ENCODE data around the gene TRIM9.
"Not testable (repeated sequence)": the region's sequence is repeated elsewhere in the genome, so short reads cannot be mapped to it uniquely, and the experiment has no call there.

Gene TRIM9

DNA sequence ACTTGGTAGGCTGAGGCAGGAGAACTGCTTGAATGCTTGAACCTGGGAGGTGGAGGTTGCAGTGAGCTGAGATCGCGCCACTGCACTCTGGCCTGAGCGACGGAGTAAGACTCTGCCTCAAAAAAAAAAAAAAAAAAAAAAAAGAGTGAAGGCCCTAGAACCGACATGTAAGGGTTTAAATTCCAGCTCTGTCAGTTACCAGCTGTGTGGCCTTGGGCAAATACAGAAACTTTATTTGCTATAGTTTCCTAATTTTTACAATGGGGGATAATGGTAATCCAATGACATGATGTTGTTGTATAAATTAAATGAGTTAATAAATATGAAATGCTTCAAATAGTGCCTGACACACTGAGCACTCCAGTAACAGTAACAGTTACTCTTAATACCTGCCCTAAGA is 131.0 kb downstream of the TRIM9 start:
- DNase-seq (ENCODE audit: low read depth): no peak

DNA sequence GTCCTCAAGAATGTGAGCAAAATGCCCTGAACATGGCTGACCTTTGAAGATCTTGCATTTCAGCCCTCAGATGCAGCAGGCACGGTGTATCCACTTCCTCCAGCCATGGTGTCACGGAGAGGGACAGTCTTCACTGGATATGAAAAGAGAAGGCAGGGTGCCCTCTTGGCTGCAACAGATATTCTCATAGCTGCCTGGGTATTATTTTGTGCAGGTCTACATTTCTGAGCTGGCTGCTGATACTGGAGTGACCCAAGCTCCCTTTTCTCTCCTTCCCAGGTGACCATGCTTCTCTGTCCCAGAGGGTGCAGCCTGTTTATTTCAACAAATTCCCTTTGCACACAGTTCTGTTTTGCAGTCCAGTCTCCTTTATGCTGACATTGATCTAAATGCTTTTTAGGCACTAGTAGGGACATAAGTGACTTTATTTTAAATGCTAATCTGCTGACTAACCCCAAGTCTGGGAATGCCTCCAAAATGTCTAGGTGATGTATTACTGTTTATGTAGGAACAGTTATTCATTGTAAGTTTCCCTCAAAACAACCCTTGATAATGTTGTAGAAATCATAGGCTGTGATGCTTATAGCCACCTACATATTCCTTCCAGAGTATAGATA is 133.2 kb downstream of the TRIM9 start:
- DNase-seq (ENCODE audit: low read depth): peak; percentile 84

DNA sequence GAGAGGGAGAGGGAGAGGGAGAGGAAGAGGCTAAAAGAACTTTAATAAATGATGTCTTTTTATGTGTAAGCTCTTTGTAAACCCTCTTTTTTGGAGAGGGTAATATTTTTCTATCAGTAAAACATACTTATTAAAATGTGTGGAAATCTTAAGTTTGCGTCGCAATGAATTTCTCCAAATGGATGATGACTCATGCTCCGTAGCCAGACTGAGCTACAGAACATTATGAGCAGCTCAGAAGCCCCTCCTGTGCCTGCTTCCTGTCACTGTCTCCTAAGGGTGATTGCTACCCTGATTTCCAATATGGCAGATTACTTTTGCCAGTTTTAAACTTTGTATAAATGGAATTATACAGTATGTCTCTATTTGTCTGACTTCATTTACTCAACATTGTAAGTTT is 137.6 kb downstream of the TRIM9 start:
- no peak for DNase-seq (ENCODE audit: low read depth)

DNA sequence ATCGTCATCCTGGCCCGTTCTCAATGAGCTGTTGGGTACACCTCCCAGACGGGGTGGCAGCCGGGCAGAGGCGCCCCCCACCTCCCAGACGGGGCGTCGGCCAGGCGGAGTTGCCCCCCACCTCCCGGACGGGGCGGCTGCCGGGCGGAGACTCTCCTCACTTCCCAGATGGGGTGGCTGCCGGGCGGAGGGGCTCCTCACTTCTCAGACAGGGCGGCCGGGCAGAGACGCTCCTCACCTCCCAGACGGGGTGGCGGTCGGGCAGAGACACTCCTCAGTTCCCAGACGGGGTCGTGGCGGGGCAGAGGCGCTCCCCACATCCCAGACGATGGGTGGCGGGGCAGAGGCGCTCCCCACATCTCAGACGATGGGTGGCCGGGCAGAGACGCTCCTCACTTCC is 138.5 kb downstream of the TRIM9 start:
- not testable (repeated sequence) for DNase-seq (ENCODE audit: low read depth)

DNA sequence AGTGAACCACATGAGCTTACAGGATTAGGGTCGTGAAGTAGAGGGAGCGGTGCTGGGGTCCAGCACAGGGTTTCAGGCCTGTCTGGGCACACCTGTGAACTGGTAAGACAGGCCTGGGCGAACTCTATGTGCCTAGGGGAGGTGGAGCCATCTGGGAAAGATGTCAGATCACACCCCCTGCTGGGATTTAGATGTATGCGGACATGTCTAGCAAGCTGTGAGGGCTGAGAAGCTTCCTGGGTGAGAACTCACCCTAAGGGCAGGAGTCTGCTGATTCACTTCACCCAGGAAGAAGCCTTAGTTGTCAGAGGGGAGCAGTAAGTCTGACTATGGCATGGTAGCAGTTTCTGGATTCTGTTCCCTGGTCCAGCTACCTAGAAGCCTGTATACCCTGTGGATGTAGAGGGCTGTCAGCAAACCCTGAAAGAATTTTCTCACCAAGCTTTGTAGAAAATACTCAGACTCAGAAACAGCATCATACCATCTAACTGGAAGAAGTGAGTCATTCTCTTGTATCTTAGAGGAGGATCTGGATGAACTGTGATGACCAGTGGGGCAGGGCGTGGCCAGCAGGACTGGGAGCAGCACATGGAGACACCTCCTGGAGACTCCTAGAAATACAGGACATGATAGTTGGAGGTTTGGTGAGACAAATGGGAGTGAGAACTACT is 139.4 kb downstream of the TRIM9 start:
- peak; percentile 92 for DNase-seq (ENCODE audit: low read depth)

DNA sequence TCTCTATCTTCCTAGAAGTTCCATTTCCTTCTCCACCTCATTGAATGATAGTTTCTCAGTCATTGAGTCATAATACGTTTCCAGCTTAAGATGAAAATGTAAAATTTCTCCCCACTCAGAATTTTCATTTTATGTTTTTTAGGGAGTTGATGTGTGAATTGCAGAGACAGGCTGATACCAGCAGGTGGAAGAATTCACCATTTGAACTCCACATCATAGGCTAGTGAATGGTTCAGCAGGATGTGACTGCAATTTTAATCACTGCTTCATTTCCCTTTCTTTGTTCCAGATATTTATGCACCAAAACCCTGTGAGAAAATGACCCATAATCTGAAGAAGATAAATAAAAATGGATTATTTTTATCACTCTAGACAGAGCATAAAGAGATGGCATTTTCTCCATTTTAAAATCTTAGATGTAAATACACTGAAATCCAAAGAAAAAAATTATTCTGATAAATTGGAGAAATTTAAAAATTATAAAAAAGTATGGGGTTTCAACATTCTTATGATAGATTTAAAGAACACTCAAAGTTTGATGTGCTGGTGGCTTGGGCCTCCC is 140.0 kb downstream of the TRIM9 start:
- peak; percentile 37 for DNase-seq (ENCODE audit: low read depth)

DNA sequence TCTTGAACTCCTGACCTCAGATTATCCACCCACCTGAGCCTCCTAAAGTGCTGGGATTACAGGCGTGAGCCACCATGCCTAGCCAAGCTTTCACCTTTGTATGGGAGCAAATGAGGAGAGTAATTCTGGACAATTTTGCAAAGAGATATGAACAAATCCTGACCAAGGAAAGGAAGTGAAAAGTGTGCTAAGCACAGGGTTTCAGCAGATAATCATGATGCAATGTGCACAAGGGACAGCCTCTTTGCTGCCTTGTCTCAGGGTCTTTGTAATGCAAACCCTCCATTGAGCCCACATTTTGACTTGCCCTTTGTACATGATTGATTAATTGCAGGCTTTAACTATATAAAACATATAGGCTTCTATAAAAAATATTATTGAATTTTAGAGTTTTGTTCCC is 141.4 kb downstream of the TRIM9 start:
- DNase-seq (ENCODE audit: low read depth): no peak

DNA sequence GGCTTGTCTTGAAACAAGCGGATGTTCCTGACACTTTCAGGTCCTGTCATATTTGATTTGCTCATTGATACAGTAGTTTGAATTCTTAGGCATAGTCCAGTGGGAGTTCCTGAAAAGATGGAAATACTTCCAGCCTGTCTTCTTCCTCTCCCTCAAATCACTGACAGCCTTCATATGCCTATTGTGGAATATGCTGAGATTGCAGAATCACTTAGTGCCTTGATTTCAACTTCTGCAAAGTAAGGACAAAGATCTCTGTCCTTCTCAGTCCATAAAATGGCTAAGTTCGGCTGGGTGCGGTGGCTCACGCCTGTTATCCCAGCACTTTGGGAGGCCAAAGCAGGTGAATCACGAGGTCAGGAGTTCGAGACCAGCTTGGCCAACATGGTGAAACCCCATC is 143.9 kb downstream of the TRIM9 start:
- DNase-seq (ENCODE audit: low read depth): no peak

DNA sequence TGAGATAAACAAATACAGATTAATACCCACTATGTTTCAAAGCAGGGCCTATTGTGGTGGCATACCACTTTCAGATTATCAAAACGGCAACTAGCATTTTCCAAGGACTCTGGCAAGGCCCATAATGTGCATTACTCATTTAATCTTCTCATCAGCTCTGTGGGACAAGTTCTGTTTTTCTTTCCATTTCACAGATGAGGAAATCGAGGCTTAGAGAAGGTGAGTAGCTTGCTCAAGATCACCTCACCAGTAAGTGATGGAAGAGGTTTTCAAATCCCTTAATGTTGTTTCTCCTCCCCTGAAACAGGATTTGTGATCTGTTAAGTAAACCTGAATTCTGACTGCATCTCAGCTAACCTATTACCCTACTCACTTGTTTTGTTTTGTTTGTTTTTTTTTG is 146.7 kb downstream of the TRIM9 start:
- DNase-seq (ENCODE audit: low read depth): no peak

DNA sequence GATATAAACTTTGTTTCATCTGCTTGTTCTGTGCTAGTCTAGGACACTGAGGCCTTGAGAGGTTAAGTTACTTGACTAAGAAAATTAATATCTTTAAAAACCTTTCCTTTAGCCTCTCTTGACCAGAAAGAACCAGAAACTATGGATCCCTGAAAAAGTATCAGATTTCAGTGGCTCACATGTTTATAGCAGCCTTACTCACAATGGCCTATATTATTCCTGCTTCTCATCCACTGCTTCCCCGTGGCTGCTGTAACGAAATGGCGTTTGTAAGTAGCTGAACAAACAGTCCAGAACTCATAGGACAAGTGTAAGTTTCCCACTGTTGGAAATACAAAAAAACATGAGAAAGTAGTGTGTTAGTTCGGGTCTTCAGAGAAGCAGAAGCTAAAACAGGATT is 147.5 kb downstream of the TRIM9 start:
- no peak for DNase-seq (ENCODE audit: low read depth)

DNA sequence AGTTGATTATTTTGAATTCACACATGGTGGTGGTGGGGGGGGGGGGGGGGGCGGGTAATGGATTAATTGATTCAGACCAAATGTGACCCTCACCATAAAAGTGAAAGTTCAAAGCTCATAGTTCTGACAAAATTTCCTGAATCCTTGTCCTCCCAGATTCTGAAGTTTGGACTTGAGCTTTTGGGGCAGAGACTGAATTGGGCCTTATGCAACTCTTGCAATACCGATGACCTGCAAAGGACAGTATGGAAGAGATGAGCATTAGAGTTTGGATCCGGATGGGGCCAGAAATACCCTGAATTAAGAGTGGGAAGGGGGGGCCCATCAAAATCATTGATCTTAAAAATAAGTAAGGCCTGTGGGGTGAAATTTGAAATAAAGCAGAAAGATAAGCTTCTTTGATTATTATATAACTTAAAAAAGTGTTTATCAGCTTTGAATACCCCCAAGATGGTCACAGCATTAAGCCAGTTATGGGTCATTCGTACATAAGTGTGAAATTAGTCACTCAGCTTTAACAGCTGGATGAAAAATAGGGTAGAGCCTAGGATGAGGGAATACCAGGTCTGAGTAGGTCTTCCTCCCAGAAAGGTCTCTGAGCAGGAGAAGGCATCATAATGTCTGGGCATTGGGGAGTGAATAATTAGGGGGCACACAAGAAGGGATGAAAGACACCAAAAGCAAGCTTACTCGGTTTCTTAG is 148.5 kb downstream of the TRIM9 start:
- DNase-seq (ENCODE audit: low read depth): no peak

DNA sequence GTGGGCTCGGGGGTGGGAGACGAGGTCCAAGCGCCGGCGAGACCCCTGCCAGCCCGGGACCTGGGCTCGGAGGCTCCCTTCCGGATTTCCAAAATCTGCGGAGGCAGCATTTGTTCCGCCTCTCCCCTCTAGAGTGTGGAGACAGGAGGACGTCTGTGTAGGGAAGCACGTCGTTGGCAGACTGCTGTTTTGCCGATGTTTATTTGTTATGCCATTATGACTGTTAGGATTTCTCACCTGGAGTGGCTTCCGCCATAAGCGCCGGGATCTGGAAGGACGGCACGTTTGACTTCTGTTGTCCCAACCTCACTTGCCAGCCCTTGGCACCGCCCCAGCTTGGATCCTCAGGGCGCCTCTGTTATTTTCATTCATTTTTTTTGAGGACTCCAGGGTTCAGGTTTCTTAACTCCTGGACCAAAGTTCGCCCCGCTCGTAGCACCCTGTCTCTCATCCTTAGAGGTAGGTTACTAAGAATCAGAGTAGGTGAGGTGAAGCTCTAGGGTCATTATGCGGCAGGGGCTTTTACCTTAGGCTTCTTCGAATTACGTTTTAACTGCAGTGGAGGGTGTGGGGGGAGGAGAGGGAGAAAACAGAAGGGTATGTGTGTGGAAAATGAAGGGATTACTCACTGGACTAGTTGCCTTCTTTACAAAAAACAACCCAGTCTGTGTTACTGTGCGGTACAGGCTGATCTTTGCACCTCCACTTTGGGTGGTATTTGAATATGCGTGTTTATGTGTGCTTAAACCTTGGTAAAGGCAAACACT is 150.1 kb downstream of the TRIM9 start:
- no peak for DNase-seq (ENCODE audit: low read depth)

DNA sequence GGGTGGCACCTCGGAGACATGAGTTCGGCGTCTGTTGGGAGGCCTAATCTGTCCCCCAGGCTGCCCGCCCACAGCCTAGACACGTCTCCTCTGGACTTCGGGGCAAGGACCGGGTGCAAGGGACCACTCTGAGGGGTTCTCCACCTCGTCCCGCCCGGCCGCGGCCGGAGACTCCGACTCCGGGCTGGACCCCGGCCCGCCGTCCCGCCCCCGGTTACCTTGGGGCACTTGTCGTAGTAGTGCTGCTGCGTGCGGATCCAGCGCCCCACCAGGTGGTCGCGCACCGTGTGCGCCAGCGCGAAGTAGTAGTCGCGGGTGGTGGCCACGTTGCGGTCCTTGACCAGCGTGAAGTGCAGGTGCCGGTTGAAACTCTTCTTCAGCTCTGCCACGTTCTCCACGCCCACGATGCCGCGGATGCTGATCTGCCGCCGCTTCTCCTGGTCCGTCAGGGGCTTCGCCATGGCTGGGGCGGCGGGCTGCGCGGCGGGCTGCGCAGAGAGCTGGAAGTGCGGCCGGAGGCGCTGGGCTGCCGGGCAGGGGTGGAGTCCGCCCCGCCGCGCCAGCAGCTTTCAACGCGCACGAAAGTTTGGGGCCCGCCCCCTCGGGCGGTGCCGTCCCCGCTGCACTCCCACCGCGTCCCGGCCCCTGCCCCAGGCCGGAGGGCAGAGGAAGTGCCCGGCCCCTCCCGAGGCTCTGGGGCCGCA is 150.8 kb downstream of the TRIM9 start, which contains the start of gene PYGL:
Gene PYGL (minus strand): TSS at position 541 of the 704 bp plus-strand sequence. CDS start 80 bp downstream, at position 461.
- peak; percentile 40 for DNase-seq (ENCODE audit: low read depth)

DNA sequence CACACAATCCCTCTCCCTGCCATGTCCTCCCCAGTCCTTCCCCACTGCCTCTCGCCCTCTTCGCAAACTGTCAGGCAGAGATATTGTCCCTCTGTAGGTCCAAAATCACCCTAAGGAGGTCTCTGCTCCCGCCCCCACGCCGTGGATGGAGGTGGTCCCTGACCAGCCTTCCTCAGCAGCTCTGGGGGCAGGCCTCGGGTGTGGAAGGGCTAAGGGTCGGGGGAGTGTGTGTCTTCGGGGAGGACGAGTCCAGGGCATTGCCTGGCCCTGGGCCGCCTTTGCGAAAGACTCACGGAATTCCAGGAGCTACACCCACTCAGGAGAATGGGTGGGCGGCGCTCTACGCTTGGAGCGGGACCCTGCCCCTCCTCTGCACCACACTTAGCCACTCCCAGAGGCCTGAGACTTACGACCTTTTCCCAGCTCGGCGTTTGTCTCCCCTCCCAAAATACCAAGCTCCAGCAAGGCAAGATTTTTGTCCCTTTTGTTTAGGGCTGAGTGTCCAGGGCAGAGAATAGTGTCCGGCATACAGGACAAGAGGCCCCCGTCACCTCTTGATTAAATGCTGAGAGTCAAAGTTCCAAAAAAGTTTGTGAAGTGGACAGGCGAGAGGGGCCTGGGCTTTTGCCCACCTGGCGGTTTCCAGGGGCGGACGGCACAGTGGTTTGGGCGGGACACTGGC is 151.5 kb downstream of the TRIM9 start:
- no peak for DNase-seq (ENCODE audit: low read depth)

DNA sequence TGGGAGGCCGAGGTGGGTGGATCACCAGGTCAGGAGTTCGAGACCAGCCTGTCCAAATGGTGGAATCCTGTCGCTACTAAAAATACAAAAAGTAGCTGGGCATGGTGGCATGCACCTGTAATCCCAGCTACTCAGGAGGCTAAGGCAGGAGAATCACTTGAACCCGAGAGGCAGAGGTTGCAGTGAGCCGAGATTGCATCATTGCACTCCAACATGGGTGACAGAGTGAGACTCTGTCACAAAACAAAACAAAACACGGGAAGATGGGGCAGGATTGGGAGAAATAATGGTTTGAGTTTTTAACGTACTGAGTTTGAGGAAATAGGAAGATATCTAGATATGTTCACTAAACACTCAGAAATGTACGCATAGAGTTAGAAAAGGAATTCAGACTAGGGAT is 153.3 kb downstream of the TRIM9 start:
- DNase-seq (ENCODE audit: low read depth): not testable (repeated sequence)

DNA sequence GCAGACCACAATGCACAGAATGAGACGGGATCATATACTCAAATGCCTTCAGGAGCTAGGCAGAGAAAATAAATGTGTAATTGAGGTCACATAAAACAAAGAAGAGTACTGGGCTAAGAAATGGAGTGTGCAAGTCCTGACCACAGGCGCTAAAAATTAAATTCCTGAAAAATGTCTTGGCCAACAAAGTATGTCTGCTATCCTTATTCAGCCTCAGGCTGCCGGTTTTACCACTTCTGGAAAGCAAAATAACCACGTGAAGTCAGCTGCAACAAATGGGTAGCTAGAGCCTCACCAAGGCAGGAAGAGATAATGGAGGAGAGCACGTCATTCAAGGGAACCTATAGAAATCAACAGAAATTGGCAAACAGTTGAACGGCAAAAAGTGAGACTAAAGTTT is 153.8 kb downstream of the TRIM9 start:
- peak; percentile 74 for DNase-seq (ENCODE audit: low read depth)

DNA sequence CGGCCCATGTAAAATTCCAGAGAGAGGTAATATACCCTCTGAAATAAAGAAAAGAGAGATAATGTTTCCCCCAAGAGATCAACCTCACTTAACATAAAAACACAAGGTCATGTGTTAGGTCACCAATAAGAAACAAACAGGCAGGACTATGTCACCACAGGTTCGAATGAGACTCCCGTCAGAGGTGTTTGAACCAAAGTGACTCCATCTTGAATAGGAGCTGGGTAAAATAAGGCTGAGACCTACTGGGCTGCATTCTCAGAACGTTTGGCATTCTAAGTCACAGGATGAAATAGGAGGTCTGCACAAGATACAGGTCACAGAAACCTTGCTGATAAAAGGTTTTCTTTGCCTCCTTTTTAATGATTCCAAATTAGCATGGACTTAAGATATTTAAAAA is 157.1 kb downstream of the TRIM9 start:
- no peak for DNase-seq (ENCODE audit: low read depth)

DNA sequence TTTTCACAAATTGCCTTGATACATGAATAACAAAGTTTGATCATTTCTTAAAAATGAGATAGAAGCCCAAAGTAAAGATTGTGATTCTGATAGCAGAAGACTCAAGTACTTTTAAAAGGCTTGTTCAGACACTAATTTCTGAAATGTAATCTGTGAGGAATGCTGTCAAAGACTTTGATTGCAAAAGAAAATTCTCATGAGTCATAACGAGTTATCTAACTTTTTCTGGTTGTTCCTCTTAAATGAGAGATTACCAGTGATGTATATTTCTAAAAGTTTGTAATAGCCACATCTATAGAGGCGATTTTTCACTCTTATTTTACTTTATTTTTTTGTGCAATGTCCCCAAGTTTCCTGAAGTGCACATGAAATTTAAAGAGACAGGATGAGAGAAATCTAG is 157.6 kb downstream of the TRIM9 start:
- no peak for DNase-seq (ENCODE audit: low read depth)

DNA sequence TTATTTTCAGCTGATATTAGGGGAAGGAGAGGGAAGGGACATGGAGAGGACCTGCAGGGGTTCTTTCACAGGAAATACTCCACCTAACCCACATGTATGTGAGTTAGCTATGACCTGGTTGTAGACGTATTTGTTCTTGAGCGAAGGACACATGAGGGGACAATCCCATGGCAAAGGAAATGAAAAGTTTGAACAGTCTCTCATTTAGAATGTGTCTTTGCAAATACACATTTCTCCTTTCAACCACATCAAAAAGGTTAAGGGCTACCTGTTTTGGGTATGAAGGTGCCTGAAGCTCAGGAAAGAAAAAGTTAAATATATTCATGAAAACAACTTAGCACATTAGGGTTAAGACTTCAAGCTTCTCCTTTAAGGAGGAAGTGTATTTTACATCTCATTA is 158.0 kb downstream of the TRIM9 start:
- no peak for DNase-seq (ENCODE audit: low read depth)

DNA sequence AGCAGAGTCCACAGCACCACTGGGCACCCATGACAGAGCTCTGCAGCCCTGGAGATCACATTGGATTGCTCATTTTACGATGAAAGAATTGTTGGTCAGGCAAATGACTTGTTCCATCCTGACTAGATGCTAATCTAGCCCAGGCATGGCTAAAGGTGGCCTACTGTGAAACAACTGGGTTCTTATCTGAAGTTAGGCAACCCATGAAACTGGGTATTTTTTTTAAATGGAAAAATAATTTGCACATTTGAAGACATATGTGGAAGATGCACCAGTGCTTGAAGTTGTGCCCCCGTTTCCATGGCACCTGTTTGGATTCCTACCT is 158.9 kb downstream of the TRIM9 start:
- no peak for DNase-seq (ENCODE audit: low read depth)
